Measurements from ENCODE around the gene RNASEH2A. TPM values are rescaled to one million over a fixed set of nuclear protein-coding genes. Genes with fewer than 3 reads are reported as not detected.

RNASEH2A gene
- total and polyA plus RNA-seq, 2 of the 13 experiments (the other 11 are each of a cell fraction or from before 2014, with no cell fraction given): 25.1 to 35.8 TPM

DNA sequence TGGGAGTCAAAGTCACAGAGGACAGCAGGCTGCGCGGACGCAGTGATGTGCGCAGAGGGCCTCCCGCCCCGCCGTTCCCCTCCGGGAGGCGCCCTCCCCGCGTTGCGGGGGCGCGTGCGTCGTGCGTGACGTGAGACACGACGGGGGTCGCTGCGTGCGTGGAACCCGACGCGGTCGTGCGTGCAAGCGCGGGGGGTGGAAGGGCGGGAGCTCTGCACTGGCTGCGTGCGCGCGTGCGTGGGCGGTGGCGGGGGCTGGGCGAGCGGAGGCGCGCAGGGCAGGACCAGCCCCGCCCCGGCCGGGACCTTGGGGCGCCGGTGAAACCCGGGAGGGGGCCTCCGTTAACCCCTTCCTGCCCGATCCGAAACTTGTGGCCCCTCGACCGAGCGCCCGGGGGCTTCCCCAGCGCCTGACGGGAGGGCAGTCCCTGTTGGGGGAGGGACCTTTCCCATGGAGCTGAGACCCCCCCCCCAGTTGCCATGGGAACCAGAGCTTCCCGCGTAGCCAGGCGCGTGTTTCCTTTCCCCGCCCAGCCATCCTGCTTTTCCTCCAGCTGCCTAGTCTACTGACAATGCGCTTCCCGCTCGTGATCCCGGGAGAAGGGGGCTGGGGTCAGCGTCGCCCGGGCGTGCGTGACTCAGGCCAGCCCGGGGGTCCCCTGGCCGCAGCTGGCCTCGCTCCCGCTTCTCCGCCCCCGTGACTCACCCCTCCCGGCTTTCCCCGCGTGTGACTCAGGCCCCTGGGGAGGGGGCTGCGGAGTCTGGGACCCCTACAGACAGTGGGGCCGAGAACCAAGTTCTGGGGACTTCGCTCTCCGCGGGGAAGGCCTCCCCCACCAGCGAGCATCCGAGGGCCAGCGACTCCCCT lies 23.7 kb upstream of the RNASEH2A start:
- Histone ChIP-seq H3K27me3 (ENCODE audit: control insufficient read depth in 1 of 2, insufficient read depth in 2 of 2, low read length in 2 of 2) (no peaks in the 10 kb centered on the region; a peak in 3 of 5 replicates), H3K27ac (ENCODE audit: extremely low read length, insufficient read depth, low read length) (no peak overlapping the region), H4K20me1 (ENCODE audit: insufficient read depth, low read length) (no peaks in the 10 kb centered on the region), H3K36me3 (replicated peaks in 1 of 2; ENCODE audit: control insufficient read depth in 1 of 2, insufficient read depth in 2 of 2, low read length in 2 of 2) (no peaks in the 10 kb centered on the region), H3K9me3 (ENCODE audit: low read length) (no peaks in the 10 kb centered on the region), H2AFZ (ENCODE audit: low read length) (no peak overlapping the region), H3K4me3 (replicated peaks in 1 of 3; ENCODE audit: insufficient read depth in 1 of 3, low read depth in 2 of 3, low read length in 3 of 3) (peak overlapping the region; percentile 25 to 73 (median 65)), H3K79me2 (ENCODE audit: insufficient read depth, low read length) (no peaks in the 10 kb centered on the region), H3K9ac (ENCODE audit: insufficient read depth, low read depth, low read length) (peak overlapping the region; percentile 14; the same call in 1 of the 2 replicates), H3K4me2 (ENCODE audit: low read depth, low read length) (peak overlapping the region; percentile 92), H3K4me1 (ENCODE audit: insufficient read depth, low read length) (peaks cover 79% of the 10 kb centered on the region)
- in situ Hi-C loops (cut with HindIII; ENCODE audit: extremely low pct_ligation_motif_present, low pct_unique_long_range_greater_than_20kb): no loop called here
- ATAC-seq (no peak), DNase-seq (ENCODE audit: low spot score) (no peak), FAIRE-seq (no peak)
- POLR2A ChIA-PET: interaction anchor here (0.9 to 3.9 kb wide), 4 partner anchors 10 to 49 kb away, joined by 3 to 38 read pairs (median 3); partner anchors contain the start of gene JUNB
- WGBS (ENCODE audit: low lambda C conversion rate): 2% methylated on average over 17 of the region's 88 CpGs
- intact Hi-C loops (cut with micrococcal nuclease; ENCODE audit: unreplicated experiment): no loop called here
- CTCF ChIA-PET (ENCODE audit: low intra/inter-chr PET ratio, low total read pairs): no interaction called here
- no TSS peak for BruUV-seq (replicated peaks)
- TF ChIP-seq GABPB1 (CRISPR knock-in tag; IDR thresholded peaks at IDR 0.05) (peak; percentile 40; the same call in 1 of the 2 replicates), HNF1A (IDR thresholded peaks at IDR 0.05; ENCODE audit: low read depth) (no peak), HNF1A (CRISPR knock-in tag; IDR thresholded peaks at IDR 0.05; ENCODE audit: borderline replicate concordance) (peak; percentile 33; the same call in 1 of the 2 replicates), ZBTB49 (CRISPR knock-in tag; IDR thresholded peaks at IDR 0.05; ENCODE audit: borderline replicate concordance) (no peak), ZBTB38 (CRISPR knock-in tag; IDR thresholded peaks at IDR 0.05) (0 out of 2 replicates have a peak, but pooled peaks have one; percentile 53), HMGXB3 (CRISPR knock-in tag; IDR thresholded peaks at IDR 0.05; ENCODE audit: borderline replicate concordance) (no peak), ATF3 (CRISPR knock-in tag; IDR thresholded peaks at IDR 0.05) (no peak)
- TF ChIP-seq, protein P1, sequence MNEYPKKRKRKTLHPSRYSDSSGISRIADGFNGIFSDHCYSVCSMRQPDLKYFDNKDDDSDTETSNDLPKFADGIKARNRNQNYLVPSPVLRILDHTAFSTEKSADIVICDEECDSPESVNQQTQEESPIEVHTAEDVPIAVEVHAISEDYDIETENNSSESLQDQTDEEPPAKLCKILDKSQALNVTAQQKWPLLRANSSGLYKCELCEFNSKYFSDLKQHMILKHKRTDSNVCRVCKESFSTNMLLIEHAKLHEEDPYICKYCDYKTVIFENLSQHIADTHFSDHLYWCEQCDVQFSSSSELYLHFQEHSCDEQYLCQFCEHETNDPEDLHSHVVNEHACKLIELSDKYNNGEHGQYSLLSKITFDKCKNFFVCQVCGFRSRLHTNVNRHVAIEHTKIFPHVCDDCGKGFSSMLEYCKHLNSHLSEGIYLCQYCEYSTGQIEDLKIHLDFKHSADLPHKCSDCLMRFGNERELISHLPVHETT (CRISPR knock-in tag; conservative IDR thresholded peaks at IDR 0.05): no peak
